ENCODE data around the gene KCTD5. TPM values are rescaled to one million over a fixed set of nuclear protein-coding genes. Genes with fewer than 3 reads are reported as not detected.
"Not testable (repeated sequence)": the region's sequence is repeated elsewhere in the genome, so short reads cannot be mapped to it uniquely, and the experiment has no call there.

The KCTD5 gene
- total RNA-seq, 1 donor from 2014 or later = 21.2 TPM

DNA sequence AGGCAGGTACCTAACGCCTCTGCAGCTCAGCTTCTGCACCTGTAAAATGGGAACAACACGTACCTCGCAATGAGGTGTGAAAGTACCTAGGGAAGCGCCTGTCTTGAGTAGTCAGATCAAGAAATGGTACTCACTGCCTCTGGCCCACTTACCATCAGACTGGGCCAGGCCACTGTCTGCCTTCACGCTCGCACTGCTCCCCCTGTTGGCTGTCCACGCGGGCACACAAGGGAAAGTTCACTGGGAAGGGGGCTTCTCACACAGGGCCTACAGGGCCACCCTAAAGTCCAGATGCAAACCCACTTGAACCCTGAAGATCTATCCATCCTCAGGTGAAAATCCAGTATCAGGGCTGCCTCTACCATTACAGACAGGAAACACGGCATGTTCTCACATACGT lies 11.1 kb upstream of the KCTD5 start:
- DNase-seq (ENCODE audit: low spot score in 2 of 2); FAIRE-seq: not testable (repeated sequence)

DNA sequence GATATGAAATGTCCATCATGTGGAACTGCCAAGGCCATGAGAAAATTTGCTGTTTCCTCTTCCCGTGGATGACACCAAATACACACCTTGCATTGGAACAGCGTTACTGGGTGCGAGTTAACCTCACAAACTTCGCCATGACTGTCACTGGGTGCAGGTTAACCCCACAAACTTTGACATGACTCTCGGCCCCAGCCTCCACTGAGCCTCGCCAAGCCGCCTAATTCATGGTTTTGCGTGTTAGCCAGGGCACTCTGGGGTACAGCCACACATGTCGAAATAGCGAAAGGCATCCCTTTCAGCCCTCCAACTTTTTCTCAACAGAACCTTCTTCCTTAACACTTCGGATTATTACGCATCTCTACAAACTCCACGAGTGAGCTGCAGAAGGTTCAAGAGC lies 10.6 kb upstream of the KCTD5 start:
- DNase-seq (ENCODE audit: low spot score in 2 of 2) (no peak), FAIRE-seq (no peak)

DNA sequence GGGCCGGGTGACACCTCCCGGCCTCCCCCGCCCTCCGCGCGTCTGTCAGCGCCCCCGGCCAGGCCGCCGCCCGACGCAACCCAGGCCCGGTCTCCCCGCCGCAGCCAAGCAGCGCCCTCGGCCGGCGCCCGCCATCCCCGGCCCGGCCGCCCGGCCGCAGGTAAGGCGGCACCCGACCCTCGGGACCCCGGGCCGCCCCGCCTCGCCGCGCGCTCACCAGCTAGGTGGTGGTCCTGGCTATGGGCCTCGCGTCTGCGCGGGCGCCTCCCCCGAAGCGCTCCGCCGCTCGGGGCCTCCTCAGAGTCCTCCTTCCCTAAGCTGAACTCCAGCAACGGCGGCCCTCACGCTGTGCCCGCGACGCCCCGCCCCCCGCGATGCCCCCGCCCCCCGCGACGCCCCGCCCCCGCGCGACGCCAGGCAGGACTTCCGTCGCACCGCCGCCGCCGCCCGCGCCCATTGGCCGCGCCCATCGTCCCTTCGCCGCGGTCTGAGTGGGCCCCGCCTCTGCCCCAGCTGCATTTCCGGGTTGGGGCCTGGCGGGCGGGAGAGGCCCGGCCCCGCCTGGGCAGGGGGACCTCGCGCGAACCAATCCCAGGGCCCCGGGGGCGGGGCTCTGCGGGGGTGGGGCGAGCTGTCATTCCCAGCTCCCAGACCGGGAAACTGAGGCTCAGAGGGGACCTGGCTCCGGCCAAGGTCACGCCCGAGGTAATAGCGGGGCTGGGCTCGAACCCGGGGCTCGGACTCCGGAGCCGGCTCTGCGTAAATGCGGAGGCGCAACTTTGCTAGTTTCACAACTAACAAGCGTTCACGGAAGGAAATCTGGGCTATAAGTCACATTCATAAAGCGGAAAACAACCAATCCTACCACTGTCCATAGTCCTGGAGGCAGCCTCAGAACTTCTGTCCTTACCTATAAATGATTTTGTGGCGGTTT lies 9.0 kb upstream of the KCTD5 start:
- peak; percentile 97 for DNase-seq (ENCODE audit: low spot score in 2 of 2)
- FAIRE-seq = no peak

DNA sequence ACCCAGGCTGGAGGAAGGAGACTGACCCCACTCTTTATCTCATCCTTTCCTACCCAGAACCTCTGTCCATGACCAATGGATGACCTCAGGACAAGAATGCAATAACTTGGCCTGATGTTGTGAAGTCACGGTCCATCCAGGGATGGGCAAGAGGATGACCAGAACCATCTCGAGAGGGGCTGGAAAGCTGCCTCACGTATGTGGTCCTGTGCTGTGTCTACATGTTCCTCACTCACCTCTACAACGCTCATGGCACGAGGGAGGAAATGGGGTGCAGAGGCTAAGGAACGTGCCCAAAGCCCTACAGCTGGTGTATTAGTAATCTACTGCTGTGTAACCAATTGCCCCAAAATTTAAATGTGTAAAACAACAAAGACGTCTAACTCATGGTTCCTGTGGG lies 7.3 kb upstream of the KCTD5 start:
- FAIRE-seq = no peak
- DNase-seq (ENCODE audit: low spot score in 2 of 2) = no peak

DNA sequence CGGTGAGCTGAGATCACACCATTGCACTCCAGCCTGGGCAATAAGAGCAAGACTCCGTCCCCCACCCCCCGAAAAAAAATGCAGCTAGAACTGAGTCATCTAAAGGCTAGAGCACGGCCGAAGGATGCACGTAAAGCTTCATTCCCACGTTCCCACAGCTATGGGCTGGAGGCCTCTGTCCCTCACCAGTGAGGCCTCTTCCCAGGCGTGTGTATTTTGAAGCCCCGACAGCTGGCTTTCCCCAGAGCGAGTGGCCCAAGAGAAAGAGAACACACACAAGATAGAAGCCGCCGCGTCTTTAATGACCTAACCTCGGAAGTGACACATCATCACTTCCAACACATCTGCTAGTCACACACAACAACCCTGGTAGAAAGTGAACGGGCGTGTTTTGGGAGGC lies 6.6 kb upstream of the KCTD5 start:
- DNase-seq (ENCODE audit: low spot score in 2 of 2) = no peak

DNA sequence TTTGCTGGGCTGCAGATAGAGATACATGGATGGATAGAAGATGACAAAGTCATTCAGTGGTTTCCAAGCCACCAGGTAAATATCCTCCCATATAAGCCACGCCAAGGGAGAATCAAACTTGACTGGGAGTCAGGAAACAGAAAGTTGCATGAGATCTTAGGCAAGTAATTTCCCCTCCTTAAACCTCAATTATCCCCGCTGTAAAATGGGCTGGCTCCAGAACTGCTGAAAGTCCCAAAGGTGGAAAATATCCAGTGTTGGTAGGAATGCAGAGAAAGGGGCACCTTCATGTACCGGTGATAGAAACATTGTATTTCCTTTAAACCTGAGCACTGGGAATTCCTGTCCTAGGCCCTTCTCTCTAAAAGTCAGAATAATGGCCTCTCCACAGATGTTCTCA lies 5.4 kb upstream of the KCTD5 start:
- FAIRE-seq; DNase-seq (ENCODE audit: low spot score in 2 of 2): not testable (repeated sequence)

More for the DNA sequence above, 6.6 kb upstream of the KCTD5 start:
- FAIRE-seq = no peak

DNA sequence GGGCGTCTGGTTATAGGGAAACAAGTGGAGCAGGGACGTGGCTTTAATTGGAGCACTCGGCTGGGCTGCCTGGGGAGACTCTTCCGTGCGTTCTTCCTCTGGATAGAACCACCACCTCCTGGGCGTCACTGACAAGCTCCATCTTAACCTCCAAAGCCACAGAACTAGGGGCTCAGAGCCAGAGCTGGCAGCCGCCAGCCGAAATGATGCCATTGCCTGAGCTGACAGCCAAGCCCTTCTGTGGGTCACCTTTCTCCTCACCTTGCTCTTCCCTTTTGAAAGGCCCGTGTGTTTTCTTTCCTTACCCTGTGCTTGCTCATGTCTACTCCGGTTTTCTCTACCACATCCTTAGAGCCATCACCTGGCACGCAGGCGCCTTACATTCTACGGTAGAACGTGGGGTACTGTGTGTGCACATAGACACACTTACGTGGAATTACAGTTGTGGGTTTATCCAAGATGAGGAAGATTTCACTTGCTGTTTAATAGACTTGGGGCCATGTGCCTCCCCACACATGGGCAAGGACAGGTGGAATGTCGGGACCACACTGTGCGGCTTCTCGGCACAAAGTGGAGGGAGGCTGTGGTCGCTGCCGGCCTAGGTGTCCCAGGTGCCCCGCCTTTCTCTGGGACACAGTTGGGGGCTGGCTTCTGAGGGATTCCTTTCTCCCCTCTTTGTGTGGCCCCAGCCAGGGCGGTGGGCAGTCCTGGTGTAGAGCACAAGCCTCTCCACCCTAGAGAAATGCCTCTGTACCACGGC lies 3.9 kb upstream of the KCTD5 start:
- not testable (repeated sequence) for FAIRE-seq; DNase-seq (ENCODE audit: low spot score in 2 of 2)

DNA sequence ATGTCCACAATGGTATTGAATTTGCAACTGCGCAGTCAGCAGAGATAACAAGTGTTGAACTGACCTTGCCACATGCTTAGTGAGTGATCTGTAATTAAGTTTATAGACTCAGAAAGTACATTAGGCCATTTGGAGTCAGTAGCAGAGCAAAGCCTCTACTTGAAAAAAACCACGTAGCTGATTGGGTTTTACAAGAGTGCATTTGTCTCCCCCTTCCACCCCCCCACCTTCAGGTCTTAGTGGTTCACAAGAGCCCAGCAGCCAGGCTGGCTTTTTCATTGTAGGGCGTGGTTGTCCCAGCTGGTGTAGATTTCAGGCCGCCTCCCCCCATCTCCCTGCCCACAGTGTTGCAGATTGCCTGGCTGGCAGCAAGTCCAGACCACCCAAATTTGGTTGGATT lies 2.4 kb upstream of the KCTD5 start:
- DNase-seq (ENCODE audit: low spot score in 2 of 2); FAIRE-seq: not testable (repeated sequence)

DNA sequence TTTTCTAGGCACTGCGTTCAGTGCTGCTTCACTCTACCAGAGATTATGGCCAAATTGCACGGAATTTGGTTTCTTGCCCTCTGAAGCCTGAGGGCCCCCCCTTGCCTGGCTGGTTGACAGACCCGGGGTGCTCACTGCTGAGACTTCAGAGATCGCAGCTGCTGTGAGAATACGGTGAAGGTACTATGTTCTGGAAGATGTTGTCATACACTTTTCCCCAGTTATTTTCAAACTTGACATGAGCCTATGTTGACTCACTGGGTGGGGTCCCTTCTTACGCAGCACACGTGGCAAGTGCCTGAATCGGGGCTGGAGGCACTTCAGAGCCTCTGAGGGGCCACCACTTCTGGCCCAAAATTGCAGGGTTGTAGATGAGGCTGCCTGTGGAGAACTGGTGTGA lies 2.0 kb upstream of the KCTD5 start:
- DNase-seq (ENCODE audit: low spot score in 2 of 2); FAIRE-seq: not testable (repeated sequence)

DNA sequence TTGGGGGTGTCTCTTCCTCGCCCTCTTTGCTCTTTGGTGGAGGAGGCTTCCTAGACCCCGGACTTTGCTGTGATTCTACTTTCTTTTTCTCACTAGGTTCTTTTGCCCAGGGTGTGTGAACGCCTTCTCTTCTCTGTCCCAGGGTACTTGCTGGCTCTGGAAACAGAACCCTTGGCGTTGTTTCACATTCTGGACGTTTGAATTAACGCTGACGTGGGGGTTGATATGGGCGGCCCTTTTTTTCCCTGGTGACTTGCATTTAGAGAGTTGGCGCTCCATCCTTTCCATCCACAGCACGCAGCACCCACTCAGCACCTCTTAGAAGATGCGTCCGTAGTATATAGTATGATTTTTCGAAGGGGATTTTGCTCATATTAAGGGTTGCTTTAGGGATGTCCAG lies 718 bp downstream of the KCTD5 start:
- DNase-seq (ENCODE audit: low spot score in 2 of 2); FAIRE-seq: not testable (repeated sequence)

DNA sequence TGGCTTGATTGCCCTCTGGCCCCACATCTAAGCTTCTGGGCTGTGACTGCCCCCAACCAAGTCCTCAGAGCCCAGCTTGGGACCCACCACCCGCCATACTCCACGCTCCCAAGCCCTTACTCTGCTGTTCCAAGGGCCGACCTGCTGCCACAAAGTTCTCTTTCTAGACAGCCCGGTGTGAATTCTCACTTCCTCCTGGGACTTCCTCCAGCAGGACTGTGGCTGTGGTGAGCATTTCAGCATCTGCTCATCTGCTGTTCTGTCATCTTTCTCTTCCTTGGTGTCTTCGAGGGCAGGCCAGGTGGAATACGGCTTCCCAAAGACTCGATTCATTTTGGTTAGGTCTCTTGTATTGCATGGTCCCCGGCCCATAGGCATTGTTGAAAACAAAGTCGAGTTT lies 3.8 kb downstream of the KCTD5 start:
- not testable (repeated sequence) for DNase-seq (ENCODE audit: low spot score in 2 of 2); FAIRE-seq

DNA sequence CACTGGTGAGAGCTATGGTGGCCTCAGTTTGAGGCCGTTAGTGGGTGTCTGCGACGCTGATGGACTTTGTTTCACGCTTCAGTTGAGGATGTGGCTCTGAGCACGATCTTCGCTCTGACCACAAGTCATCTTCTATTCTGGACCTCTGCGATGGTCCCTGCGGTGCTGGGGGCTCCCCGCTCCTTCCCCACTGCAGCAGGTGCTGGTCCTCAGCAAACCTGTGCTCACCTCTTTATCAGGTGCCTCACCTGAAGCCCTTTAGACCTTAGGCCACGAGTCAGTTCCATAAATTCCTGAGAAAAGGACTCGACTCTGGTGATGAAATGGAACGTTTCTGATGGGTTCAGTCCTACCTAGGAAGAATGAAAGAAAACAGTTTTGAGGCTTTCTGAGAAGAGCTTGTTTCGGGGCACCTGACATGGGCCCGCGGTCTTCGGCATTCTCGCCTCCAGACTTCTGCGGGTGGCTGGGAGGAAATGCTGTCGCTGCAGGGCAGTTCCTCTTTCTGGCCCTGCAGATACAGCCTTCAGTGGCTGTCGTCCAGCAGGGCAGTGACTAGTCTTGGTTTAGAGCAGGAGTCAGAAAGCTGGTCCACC lies 4.7 kb downstream of the KCTD5 start:
- FAIRE-seq (no peak), DNase-seq (ENCODE audit: low spot score in 2 of 2) (peak; percentile 28 to 39)

DNA sequence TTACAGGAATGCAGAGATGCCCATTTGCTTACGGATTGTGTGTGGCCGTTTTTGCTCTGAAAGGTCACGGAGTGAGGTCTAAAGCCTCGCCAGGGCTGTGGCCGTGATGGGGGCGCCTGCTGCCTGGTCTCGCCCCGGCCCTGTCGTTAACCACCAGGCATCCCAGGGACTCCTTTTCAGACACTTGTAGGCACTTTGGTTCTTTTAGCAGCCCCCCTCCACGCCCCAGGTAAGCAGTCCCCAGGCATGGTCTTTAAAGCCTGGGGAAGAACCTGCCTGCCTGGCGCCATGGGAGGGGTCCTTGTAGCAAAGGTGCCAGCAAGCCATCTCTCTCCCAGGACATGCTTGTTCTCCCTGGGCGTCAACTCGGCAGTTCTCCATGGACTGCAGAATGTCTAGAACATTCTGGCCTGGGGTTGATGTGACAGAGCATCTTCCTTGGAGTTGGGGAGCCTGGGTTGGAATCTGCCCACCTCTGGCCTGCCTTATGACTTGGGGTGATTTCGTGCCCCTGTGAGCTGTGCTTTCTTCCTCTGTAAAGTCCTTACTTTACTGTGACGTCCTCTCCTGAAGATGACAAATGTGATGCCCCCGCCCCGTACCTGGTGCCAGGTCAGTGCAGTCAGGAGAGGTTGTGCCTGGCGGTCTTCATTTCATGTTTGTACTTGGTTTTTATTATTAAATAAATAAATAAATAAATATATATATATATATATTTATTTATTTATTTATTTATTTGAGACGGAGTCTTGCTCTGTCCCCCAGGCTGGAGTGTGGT lies 5.4 kb downstream of the KCTD5 start:
- DNase-seq (ENCODE audit: low spot score in 2 of 2) = peak in 1 of 2 donors; percentile 5
- no peak for FAIRE-seq

DNA sequence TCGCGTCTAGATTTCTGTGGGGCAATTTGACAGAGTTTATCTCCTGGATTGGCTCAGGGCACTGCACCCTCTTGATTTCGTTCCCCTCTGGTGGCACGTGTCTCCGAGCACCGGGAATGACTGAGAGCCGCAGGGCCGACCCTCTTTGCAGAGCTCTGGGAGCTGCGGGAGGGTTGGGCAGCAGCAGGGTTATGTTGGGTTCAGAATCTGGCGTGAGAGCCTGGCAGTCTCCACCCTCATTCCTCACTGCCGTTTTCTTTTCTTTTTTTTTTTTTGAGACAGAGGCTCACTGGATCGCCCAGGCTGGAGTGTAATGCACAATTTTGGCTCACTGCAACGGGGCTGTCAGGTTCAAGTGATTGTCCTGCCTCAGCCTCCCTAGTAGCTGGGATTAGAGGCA lies 7.1 kb downstream of the KCTD5 start:
- FAIRE-seq; DNase-seq (ENCODE audit: low spot score in 2 of 2): not testable (repeated sequence)

DNA sequence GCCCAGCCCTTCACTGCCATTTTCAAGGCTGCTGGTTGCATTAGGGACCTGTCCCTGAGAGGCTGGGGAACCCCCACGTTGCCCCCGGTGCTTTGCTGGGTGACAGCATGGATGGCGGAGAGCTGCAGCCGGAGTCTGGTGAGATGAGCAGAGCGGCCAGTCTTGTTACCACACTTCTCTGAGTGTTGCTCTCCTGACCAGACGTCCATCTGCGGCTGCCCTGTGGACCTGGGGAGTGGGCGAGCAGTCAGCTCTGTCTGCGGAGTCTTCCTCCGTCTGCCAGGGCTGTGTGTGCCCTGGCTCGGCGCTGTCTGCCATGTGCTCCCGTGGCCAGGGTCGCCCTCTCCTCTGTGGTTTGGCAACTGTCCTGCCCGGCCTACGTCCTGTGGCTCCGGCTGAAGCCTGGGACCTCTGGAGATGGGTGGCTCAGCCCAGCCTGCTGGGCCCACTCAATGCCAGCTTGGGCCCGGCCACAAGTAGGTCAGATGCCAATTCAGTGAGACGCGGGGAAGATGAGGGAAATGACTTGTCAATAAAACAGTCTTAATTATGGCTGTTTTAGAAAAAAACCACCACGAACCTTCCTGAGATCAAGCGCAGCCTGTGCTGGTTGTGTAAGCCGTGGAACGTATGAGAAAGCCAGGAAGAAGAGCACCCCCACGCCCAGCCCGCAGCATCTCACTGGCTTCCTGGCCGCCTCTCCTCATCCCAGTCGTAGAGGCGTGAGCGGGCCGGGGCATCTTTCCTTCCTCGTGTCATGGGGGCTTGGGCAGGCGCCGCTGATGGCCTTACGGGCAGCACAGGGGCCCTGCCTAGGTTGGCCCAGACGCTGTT lies 7.9 kb downstream of the KCTD5 start:
- DNase-seq (ENCODE audit: low spot score in 2 of 2) = peak; percentile 10 to 18
- FAIRE-seq = no peak

DNA sequence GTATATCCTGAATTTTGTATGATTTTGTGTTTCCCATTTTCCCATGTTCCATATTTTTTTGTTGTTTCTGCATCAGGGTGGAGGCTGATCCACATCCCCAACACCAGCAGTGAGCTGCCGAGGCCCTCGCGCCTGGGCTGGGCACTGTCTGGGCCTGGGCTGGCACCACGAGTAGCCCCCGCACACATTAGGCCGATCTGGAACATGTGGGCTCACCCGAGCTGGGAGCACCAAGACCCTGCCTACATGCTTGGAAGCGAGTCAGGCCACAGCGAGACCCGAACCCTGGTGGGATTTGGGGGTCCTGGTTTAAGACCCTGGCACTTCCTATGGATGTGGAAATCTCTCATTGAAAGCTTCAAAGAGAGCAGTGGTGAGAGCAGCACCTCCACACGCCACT lies 8.5 kb downstream of the KCTD5 start:
- no peak for FAIRE-seq
- peak in 1 of 2 donors; percentile 5 for DNase-seq (ENCODE audit: low spot score in 2 of 2)

DNA sequence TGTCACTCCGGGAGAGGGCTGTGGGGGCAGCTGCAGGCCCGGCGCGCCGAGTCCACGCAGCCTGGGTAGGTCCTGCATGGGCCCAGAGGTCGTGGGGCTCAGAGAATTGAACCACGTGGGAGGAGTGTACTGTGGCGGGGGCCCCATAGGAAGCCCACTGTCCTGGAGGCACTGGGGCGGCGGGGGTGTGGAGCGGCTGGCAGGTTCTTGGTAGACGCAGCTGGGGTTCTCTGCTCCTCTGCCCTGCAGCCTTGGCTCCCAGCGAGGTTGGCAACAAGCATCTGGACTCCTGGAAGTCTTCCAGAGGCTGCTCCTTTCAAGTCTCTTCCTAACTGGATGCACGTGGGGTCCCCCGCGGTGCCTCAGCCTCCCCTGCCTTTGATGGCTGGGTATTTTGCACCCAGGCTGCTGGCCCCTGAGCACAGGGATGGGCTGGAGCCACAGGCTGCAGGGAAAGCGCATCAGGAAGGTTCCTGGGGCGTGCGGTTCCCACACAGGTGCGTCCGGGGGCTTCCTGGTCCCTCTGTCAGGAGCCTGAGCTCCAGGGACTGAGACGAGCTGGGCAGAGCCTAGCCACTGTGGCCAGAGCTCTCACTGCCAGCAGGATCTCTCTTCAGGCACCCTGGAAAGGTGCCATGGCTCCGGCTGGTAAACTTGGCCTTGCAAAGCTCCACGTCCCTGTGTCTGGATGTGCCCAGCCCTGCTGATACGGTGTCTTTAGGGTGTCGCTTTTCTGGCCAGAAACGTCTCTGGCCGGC lies 9.3 kb downstream of the KCTD5 start:
- FAIRE-seq (no peak), DNase-seq (ENCODE audit: low spot score in 2 of 2) (peak in 1 of 2 donors; percentile 27)

DNA sequence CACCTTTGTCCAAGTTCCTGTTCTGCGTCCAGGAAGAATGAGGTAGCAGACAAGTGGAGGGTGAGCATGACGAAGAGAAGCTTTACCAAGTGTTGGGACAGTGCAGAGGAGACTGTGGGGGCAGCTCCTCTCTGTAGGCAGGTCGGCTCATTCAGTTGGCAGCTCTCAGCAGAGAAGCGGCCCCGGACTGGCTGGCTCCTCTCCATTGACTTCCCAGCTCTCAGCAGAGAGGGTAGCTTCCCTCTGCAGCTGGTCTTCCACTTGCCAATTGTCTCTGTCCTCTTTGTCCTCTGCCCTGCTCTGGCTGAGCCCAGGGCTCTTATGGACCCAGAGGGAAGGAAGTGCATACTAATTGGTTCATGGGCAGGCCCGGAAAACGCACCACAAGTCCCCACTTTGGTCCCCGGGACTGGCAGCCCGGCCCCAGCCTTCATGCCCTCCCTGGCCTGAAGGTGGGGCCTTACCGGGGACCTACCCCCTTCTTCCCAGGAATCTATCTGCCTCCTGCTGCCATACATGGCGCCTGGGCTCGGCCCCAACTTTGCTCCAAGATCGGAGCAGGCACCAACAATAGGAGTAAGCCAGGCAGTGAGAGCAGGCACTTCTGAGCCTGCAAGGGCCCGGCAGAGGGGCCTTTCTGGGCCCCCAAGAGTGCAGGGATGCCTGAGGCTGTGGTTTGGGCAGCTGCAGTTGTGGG lies 10.1 kb downstream of the KCTD5 start:
- DNase-seq (ENCODE audit: low spot score in 2 of 2) (peak in 1 of 2 donors; percentile 67), FAIRE-seq (no peak)
